Body of pancreas (tissue), 4 donors: ENCODE data around the gene CASR.

Source experiments
- POLR2A ChIP-seq, 3 donors: fragments of 450-650 bp; IDR thresholded peaks; one replicate each; pipeline ENCODE4 v1.6.1; 2016; ENCODE audit warnings: antibody characterized with exemption in 3 of 3, mild to moderate bottlenecking in 2 of 3
- TF ChIP-seq, protein P1 (sequence below), 7 experiments: fragments of 450-650 bp in 4 of 7; fragments of 200-600 bp in 3 of 7; sonication (generic) in 3 of 7; IDR thresholded peaks; one replicate each; pipeline ENCODE4 v1.5.1; 2016 to 2019; ENCODE audit warnings: antibody characterized with exemption in 7 of 7

DNA sequence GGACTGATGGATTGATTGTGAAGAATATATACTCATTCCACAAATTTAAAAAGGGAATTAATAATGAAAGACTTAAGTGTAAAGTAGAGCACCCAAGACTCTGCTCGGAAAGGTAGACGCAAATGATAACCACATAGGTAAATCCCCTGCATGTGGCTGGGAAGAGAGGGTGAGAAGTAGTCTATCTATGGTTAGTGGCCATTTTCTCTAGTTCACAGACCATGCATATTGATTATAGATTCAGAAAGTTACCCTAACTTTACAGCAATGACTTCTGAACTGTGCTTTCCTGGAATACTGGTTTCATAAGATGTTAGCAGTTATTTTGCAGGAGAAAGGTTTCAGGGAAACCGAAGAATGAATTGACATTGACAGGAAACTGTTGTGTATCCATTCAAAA is 51.7 kb downstream of the CASR start:
- TF ChIP-seq, protein P1, sequence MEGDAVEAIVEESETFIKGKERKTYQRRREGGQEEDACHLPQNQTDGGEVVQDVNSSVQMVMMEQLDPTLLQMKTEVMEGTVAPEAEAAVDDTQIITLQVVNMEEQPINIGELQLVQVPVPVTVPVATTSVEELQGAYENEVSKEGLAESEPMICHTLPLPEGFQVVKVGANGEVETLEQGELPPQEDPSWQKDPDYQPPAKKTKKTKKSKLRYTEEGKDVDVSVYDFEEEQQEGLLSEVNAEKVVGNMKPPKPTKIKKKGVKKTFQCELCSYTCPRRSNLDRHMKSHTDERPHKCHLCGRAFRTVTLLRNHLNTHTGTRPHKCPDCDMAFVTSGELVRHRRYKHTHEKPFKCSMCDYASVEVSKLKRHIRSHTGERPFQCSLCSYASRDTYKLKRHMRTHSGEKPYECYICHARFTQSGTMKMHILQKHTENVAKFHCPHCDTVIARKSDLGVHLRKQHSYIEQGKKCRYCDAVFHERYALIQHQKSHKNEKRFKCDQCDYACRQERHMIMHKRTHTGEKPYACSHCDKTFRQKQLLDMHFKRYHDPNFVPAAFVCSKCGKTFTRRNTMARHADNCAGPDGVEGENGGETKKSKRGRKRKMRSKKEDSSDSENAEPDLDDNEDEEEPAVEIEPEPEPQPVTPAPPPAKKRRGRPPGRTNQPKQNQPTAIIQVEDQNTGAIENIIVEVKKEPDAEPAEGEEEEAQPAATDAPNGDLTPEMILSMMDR (IDR thresholded peaks at IDR 0.05), result no peak
- no peak for TF ChIP-seq POLR2A (IDR thresholded peaks at IDR 0.05)
